Measurements from ENCODE around the gene LCLAT1.
"Not testable (repeated sequence)": the region's sequence is repeated elsewhere in the genome, so short reads cannot be mapped to it uniquely, and the experiment has no call there.

Gene LCLAT1

GRCh38 chr2:30643013-30643412, 196.0 kb downstream of the LCLAT1 start:
- not testable (repeated sequence) for H3K4me1 Mint-ChIP-seq, DNase-seq, H3K9me3 Mint-ChIP-seq, ATAC-seq, H3K27me3 Mint-ChIP-seq, H3K4me3 Mint-ChIP-seq, H3K27ac Mint-ChIP-seq
- H3K36me3 Mint-ChIP-seq (ENCODE audit: low read depth), result peaks cover 17% of the 10 kb centered on the region

GRCh38 chr2:30643674-30644073, 196.6 kb downstream of the LCLAT1 start:
- no peaks in the 10 kb centered on the region for H3K27me3 Mint-ChIP-seq
- H3K9me3 Mint-ChIP-seq, result no peaks in the 10 kb centered on the region
- H3K4me1 Mint-ChIP-seq, result no peaks in the 10 kb centered on the region
- DNase-seq (no peak), ATAC-seq (no peak)
- H3K36me3 Mint-ChIP-seq (ENCODE audit: low read depth), result peaks cover 17% of the 10 kb centered on the region
- H3K27ac Mint-ChIP-seq, result no peak overlapping the region
- no peak overlapping the region for H3K4me3 Mint-ChIP-seq

GRCh38 chr2:30645081-30645744, 198.2 kb downstream of the LCLAT1 start:
- no peak for ATAC-seq
- Mint-ChIP-seq H3K4me1 (no peaks in the 10 kb centered on the region), H3K27me3 (no peaks in the 10 kb centered on the region), H3K27ac (no peak overlapping the region), H3K4me3 (no peak overlapping the region), H3K36me3 (ENCODE audit: low read depth) (peaks cover 11% of the 10 kb centered on the region), H3K9me3 (no peaks in the 10 kb centered on the region)
- no peak for DNase-seq

- DNase-seq (no peak), ATAC-seq (no peak)
- no peak overlapping the region for H3K27ac Mint-ChIP-seq
- no peak overlapping the region for H3K4me3 Mint-ChIP-seq
- H3K27me3 Mint-ChIP-seq, result no peaks in the 10 kb centered on the region
- no peaks in the 10 kb centered on the region for H3K9me3 Mint-ChIP-seq
- H3K4me1 Mint-ChIP-seq, result no peaks in the 10 kb centered on the region
- H3K36me3 Mint-ChIP-seq (ENCODE audit: low read depth), result peaks cover 8% of the 10 kb centered on the region
These were observed 198.7 kb downstream of the LCLAT1 start for GRCh38 chr2:30645745-30646119.

GRCh38 chr2:30647752-30648457, 200.9 kb downstream of the LCLAT1 start:
- no peak for DNase-seq
- Mint-ChIP-seq H3K36me3 (ENCODE audit: low read depth) (peaks cover 3% of the 10 kb centered on the region), H3K4me3 (no peak overlapping the region), H3K27me3 (no peaks in the 10 kb centered on the region), H3K9me3 (no peaks in the 10 kb centered on the region), H3K27ac (no peak overlapping the region), H3K4me1 (no peaks in the 10 kb centered on the region)
- ATAC-seq, result no peak

GRCh38 chr2:30649278-30649677, 202.2 kb downstream of the LCLAT1 start:
- DNase-seq, result no peak
- Mint-ChIP-seq H3K4me1 (no peaks in the 10 kb centered on the region), H3K36me3 (ENCODE audit: low read depth) (peaks cover 2% of the 10 kb centered on the region)

GRCh38 chr2:30649828-30650227, 202.8 kb downstream of the LCLAT1 start:
- Mint-ChIP-seq H3K27me3 (no peaks in the 10 kb centered on the region), H3K9me3 (no peaks in the 10 kb centered on the region)

More at GRCh38 chr2:30649278-30649677, 202.2 kb downstream of the LCLAT1 start:
- H3K4me3 Mint-ChIP-seq, result no peak overlapping the region
- no peak overlapping the region for H3K27ac Mint-ChIP-seq
- ATAC-seq, result no peak
- H3K27me3 Mint-ChIP-seq, result no peaks in the 10 kb centered on the region
- H3K9me3 Mint-ChIP-seq, result no peaks in the 10 kb centered on the region

GRCh38 chr2:30652271-30652915, 205.3 kb downstream of the LCLAT1 start:
- Mint-ChIP-seq H3K27ac (no peak overlapping the region), H3K4me1 (no peaks in the 10 kb centered on the region), H3K36me3 (ENCODE audit: low read depth) (no peaks in the 10 kb centered on the region), H3K27me3 (no peaks in the 10 kb centered on the region), H3K9me3 (no peaks in the 10 kb centered on the region), H3K4me3 (no peak overlapping the region)
- DNase-seq, result no peak
- no peak for ATAC-seq

More at GRCh38 chr2:30649828-30650227, 202.8 kb downstream of the LCLAT1 start:
- ATAC-seq, result no peak
- DNase-seq, result no peak
- H3K36me3 Mint-ChIP-seq (ENCODE audit: low read depth), result no peaks in the 10 kb centered on the region
- H3K4me1 Mint-ChIP-seq, result no peaks in the 10 kb centered on the region
- no peak overlapping the region for H3K4me3 Mint-ChIP-seq
- H3K27ac Mint-ChIP-seq, result no peak overlapping the region

GRCh38 chr2:30653847-30654246, 206.8 kb downstream of the LCLAT1 start:
- Mint-ChIP-seq H3K4me1 (no peaks in the 10 kb centered on the region), H3K27me3 (no peaks in the 10 kb centered on the region), H3K27ac (no peak overlapping the region), H3K36me3 (ENCODE audit: low read depth) (no peaks in the 10 kb centered on the region), H3K4me3 (no peak overlapping the region), H3K9me3 (no peaks in the 10 kb centered on the region)
- ATAC-seq (no peak), DNase-seq (no peak)

- Mint-ChIP-seq H3K27ac (no peak overlapping the region), H3K4me3 (no peak overlapping the region), H3K4me1 (no peaks in the 10 kb centered on the region), H3K27me3 (no peaks in the 10 kb centered on the region), H3K9me3 (no peaks in the 10 kb centered on the region), H3K36me3 (ENCODE audit: low read depth) (no peaks in the 10 kb centered on the region)
- DNase-seq (no peak), ATAC-seq (no peak)
These were observed 207.4 kb downstream of the LCLAT1 start for GRCh38 chr2:30654404-30654803.

GRCh38 chr2:30655211-30655610, 208.2 kb downstream of the LCLAT1 start:
- ATAC-seq, result no peak
- Mint-ChIP-seq H3K4me3 (no peak overlapping the region), H3K36me3 (ENCODE audit: low read depth) (no peaks in the 10 kb centered on the region), H3K4me1 (no peaks in the 10 kb centered on the region), H3K27ac (no peak overlapping the region), H3K27me3 (no peaks in the 10 kb centered on the region), H3K9me3 (no peaks in the 10 kb centered on the region)
- DNase-seq, result no peak

- no peaks in the 10 kb centered on the region for H3K36me3 Mint-ChIP-seq (ENCODE audit: low read depth)
- H3K4me3 Mint-ChIP-seq, result no peak overlapping the region
- H3K9me3 Mint-ChIP-seq, result no peaks in the 10 kb centered on the region
- H3K4me1 Mint-ChIP-seq, result no peaks in the 10 kb centered on the region
- H3K27ac Mint-ChIP-seq, result no peak overlapping the region
- DNase-seq, result no peak
- ATAC-seq, result no peak
- no peaks in the 10 kb centered on the region for H3K27me3 Mint-ChIP-seq
These were observed 208.6 kb downstream of the LCLAT1 start for GRCh38 chr2:30655660-30656059.

GRCh38 chr2:30656079-30656478, 209.0 kb downstream of the LCLAT1 start:
- Mint-ChIP-seq H3K27me3 (no peaks in the 10 kb centered on the region), H3K4me1 (no peaks in the 10 kb centered on the region), H3K27ac (no peak overlapping the region), H3K4me3 (no peak overlapping the region), H3K36me3 (ENCODE audit: low read depth) (no peaks in the 10 kb centered on the region), H3K9me3 (no peaks in the 10 kb centered on the region)
- DNase-seq (no peak), ATAC-seq (no peak)

GRCh38 chr2:30661173-30662107, 214.4 kb downstream of the LCLAT1 start:
- H3K36me3 Mint-ChIP-seq (ENCODE audit: low read depth), result no peaks in the 10 kb centered on the region
- H3K27me3 Mint-ChIP-seq, result no peaks in the 10 kb centered on the region
- DNase-seq, result no peak
- H3K9me3 Mint-ChIP-seq, result no peaks in the 10 kb centered on the region
- peaks cover 12% of the 10 kb centered on the region for H3K4me1 Mint-ChIP-seq
- H3K27ac Mint-ChIP-seq, result no peak overlapping the region
- no peak for ATAC-seq
- no peak overlapping the region for H3K4me3 Mint-ChIP-seq
